GM11168 (cell line): Measurements from ENCODE around the gene NPW.

Source experiments
- in situ Hi-C: fragments of 300-500 bp; cut with MboI; formaldehyde crosslinking; loops from one replicate; pipeline ENCODE4 v1.12.0; 2022; ENCODE audit warnings: low sequenced_read_pairs; ENCODE audit not compliant: unreplicated experiment

NPW gene

DNA sequence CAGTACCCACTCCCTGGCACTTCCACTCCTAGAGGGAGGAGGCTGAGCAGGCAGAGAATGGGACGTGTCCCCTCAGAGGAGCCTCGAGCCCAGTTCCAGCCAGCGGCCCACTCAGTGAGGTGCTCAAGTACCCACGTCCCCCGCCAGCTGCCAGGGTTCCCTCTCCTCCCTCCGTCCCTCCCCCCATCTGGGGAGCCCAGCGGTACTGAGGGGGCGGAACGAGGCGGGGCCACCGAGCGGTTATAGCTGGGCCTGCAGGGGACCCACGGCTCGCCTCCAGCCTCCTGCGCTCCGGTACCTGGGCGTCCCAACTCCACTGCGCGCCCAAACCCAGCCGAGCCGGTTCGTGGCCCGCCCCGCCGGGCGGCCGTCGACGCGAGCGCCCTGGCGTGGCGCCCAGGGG, at the start of gene NPW:
Gene NPW, plus strand, starts transcription at position 268 of the 403 bp plus-strand sequence.
- in situ Hi-C loops, result loop anchor here (10.0 to 25.0 kb wide), 2 partner anchors 125 to 468 kb away; partner anchors contain the start of genes RAB26 and TBC1D24

DNA sequence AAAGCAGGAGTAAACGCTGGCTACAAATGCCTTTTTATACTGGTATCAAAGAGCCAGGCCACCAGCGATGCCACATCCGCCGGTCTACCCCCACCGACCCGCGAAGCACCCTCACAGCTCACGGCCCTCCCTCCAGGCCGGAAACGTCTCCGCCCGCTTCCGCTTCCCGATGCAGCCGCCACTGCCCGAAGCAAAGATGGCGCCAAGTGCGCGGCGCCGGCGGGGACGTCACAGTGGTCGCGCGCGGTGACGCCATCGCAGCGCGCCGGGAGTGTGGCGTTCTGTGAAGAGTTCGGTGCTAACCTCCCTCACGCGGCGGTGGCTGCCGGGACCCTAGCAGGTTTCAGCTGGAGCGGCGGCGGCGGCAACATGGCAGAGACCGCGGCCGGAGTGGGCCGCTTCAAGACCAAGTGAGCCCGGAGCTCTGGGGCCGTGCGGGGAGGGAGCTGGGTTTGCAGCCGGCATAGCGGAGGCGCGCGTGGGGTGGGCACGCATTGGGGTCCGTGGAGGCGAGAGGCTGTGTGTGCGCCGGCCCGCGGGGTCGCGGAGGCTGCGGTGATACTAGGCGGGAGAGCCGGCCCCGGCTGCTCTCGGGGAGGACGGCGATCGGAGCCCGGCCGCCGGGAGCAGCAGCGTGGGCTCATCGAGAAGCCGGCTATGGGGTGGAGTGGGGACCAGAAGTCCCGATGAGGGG, 47.6 kb upstream of the NPW start, which contains the start of gene TBL3:
Gene TBL3, plus strand, starts transcription at position 258 of the 694 bp plus-strand sequence. Its CDS starts 112 bp downstream, at position 370.
- in situ Hi-C loops, result no loop called here

GRCh38 chr16:1972490-1972877, 47.1 kb upstream of the NPW start:
- in situ Hi-C loops, result no loop called here

DNA sequence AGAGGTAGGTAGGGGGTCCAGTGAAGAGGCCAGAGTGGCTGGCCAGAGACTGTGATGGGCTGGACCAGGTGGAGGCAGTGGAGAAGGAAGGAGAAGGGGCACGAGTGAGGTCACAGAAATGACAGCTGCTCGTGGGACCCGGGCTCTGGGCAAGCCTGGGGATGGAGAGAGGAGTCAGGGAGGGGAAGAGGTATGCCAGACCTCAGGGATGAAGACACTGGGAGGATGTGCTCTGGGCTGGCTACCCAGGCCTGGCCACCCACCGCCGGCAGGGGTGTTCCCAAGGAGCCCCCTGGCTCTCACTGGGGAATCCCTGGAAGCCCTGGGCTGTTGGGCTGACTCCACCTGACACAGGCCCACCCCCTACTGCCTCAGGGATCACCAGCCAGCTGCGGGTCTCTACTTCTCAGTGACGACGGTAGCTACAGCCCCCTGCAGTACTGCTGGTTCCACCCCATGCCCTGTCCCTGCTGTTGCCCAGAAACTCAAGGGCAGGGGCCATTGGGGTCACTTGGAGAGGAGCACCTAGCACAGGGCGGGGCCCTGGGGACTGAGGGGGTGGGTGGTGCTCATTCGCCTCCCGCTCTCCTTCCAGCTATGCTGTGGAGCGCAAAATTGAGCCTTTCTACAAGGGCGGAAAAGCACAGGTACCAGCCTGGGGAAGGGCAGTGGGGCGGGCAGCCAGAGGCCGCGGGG, 46.0 kb upstream of the NPW start:
- in situ Hi-C loops, result no loop called here

DNA sequence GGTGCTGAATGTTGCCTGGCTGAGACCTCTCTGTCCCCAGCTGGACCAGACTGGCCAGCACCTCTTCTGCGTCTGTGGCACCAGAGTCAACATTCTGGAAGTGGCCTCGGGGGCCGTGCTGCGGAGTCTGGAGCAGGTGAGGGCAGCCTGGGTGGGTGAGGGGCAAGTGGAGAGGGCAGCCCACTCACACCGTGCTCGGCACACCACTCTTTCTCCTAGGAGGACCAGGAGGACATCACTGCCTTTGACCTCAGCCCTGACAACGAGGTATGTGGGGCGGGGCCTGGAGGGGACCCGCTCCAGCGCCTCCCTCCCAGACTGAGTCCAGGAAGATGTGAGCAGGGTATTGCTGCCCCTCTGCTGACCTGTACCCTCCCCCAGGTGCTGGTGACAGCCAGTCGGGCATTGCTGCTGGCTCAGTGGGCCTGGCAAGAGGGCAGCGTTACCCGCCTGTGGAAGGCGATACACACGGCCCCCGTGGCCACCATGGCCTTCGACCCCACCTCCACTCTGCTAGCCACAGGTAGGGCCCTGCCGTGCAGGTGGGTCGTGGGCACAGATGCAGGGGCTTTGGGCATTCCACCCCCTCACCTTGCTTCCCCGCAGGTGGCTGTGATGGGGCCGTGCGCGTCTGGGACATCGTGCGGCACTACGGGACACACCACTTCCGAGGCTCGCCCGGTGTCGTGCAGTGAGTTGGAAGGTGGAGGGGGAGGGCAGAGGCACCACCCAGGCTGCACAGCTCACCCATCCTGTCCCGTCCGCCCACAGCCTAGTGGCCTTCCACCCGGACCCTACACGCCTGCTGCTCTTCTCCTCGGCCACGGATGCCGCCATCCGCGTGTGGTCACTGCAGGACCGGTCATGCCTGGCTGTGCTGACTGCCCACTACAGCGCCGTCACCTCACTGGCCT, 45.2 kb upstream of the NPW start:
- in situ Hi-C loops, result no loop called here

GRCh38 chr16:1975432-1976215, 44.0 kb upstream of the NPW start:
- in situ Hi-C loops, result no loop called here

DNA sequence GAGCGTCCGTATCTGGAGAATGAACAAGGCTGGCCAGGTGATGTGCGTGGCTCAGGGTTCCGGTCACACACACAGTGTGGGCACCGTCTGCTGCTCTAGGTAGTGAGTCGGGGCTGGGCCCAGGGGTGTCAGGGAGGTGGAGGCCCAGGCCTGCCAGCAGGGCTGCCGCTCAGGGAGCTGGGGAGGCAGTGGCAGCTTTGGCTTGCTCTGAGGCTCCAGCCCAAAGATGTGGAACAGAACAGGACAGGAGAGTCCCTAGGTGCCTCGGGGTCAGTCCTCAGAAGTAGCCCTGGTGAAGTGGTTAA, 43.4 kb upstream of the NPW start:
- in situ Hi-C loops, result no loop called here

GRCh38 chr16:1976951-1977874, 42.4 kb upstream of the NPW start:
- in situ Hi-C loops, result no loop called here

DNA sequence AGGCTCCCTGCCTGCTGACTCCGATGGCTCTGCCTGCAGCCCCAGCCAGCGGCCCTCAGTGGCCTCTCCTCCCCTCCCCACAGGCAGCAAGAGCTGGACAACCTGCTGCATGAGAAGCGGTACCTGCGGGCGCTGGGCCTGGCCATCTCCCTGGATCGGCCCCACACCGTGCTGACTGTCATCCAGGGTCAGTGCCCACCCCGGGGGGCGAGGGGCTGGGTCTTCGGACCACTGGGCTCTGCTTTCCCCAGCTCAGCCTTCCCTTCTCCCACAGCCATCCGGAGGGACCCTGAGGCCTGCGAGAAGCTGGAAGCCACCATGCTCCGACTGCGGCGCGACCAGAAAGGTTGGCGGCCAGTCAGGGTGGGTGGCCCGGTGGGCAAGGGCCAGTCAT, 41.7 kb upstream of the NPW start:
- in situ Hi-C loops, result no loop called here

DNA sequence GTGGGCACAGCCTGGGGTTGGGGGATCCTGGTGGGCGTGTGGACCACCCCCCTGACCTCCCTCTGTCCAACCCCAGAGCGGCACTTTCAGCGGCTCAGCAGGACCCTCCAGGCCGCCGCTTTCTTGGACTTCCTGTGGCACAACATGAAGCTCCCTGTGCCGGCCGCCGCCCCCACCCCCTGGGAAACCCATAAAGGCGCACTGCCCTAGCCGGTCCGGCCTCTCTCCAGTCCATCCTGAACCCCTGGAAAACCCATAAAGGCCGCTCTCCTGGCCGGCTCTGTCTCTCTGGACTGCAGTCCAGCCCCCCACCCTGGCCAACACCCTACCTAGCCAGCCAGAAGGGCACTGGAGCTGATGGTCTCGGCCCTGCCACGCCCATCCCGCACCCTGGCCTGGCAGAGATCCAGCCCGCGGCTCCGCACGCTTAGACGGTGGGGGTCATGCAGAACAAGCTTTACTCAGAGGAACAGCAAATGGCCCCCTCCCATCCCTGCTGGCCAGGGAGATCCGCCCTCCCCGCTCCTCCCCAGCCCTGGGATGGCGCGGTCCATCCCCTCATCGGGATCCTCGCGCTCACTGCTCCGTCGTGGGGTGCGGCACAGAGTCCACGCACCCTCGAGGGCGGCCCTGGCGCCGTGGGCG, 41.0 kb upstream of the NPW start:
- in situ Hi-C loops, result no loop called here

DNA sequence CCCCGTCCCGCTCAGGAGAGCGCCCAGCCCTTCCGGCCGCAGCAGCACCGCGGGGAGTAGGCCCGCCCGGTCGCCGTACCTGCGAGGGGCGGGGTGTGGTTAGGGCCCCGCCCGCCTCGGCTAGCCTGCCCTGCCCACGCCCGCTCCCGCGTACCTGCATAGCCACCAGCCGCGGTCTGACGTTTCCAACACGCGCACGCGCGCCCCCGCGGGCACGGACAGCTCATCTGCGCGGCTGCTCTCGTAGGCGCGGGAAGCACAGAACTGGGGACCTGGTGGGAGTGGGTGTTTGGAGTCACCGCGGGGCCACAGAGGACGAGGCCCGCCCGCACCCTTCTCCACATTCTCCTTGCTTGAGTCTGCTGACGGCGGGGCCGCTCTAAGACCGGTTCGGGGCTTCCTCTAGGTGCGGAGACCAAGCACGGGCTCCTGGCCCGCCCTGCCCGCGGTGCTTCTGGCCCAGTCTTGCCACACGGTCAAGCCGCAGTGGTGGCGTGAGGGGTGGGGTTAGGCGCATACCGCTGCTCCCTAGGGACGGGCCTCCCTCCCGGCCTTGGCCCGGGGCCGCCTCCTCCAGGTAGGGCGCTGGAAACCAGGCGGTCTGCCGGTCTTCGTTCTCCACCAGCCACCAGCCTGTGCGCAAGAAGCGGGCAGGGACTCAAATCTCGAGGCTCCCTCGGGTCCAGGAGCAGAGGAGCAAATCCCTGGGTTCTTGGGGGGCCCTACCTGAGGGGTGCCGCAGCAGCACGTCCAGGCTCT, 40.1 kb upstream of the NPW start:
- in situ Hi-C loops, result no loop called here

GRCh38 chr16:1980030-1980769, 39.4 kb upstream of the NPW start:
- in situ Hi-C loops, result no loop called here

DNA sequence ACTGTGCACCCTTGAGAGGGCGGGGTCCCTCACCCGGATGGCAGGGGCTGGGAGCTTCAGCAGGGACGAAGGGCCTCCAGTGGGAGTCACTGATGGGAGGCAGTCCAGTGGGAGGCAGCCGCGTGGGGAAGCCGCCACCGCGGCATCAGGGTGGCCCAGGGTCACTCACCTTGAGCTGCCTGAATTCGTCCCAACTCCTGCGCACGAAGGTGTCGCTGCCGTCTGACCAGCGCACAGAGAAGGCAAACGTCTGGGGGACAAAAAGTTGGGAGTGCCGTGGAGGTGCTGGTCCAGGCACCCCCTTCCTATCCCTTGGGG, 38.9 kb upstream of the NPW start:
- in situ Hi-C loops, result no loop called here

- in situ Hi-C loops, result no loop called here
Measured at GRCh38 chr16:1981398-1981836, 38.2 kb upstream of the NPW start, which contains the start of gene NOXO1. TSS of gene NOXO1 (minus strand) at chr16:1981469. CDS start at chr16:1981179, 290 bp downstream.

DNA sequence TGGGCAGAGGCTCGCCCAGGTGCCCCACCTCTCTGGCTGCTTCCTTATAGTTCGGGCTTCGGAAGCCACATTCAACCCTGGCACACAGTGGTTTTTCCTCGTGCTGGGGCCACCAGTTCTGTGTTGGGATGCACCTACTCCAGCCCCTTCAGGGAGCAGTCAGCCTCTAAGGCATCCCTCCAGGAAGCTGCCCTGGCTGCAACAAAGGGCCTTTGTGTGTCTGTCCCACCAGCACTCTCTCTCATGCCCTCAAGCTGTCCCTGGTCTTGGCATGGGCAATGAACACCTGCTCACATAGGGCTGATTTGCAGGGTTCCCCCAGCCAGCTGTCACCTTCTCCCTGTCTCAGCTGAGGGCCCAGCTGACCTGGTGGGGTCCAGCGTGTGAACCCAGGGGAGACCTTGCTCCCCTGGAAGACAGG, 37.6 kb upstream of the NPW start:
- in situ Hi-C loops, result no loop called here

- in situ Hi-C loops, result no loop called here
Measured at GRCh38 chr16:1982991-1983543, 36.5 kb upstream of the NPW start.
